ENCODE results near the gene STIP1. TPM values are rescaled to one million over a fixed set of nuclear protein-coding genes. Genes with fewer than 3 reads are reported as not detected.

Gene STIP1
- total RNA-seq, 4 donors from 2014 or later: 67.5 to 86.0 (median 78.3) TPM

GRCh38 chr11:64249038-64249437, 63.1 kb downstream of the STIP1 start:
- no peak for DNase-seq (ENCODE audit: low spot score in 2 of 2)
- TF ChIP-seq POLR2A (IDR thresholded peaks at IDR 0.05): no peak
- TF ChIP-seq CTCF (IDR thresholded peaks at IDR 0.05): no peak
- intact Hi-C loops (cut with DNase I; ENCODE audit: low total_unique reads): no loop called here
- H3K4me3 ChIP-seq (ENCODE audit: low read depth, poor library complexity, severe bottlenecking): no peak overlapping the region
- WGBS, 2 donors: 92 to 97% methylated on average over 4 of the region's 4 CpGs

GRCh38 chr11:64249563-64250414, 63.8 kb downstream of the STIP1 start:
- no peak for DNase-seq (ENCODE audit: low spot score in 2 of 2)
- intact Hi-C loops (cut with DNase I; ENCODE audit: low total_unique reads): no loop called here
- H3K4me3 ChIP-seq (ENCODE audit: low read depth, poor library complexity, severe bottlenecking): no peak overlapping the region
- 86 to 91% methylated on average over 8 of the region's 8 CpGs for WGBS, 2 donors
- no peak for TF ChIP-seq POLR2A (IDR thresholded peaks at IDR 0.05)
- TF ChIP-seq CTCF (IDR thresholded peaks at IDR 0.05): no peak

GRCh38 chr11:64250415-64251015, 64.5 kb downstream of the STIP1 start:
- WGBS, 2 donors: 19% methylated on average over 11 to 12 of the region's 13 CpGs
- TF ChIP-seq POLR2A (IDR thresholded peaks at IDR 0.05): no peak
- TF ChIP-seq CTCF (IDR thresholded peaks at IDR 0.05): no peak
- H3K4me3 ChIP-seq (ENCODE audit: low read depth, poor library complexity, severe bottlenecking): no peak overlapping the region
- DNase-seq (ENCODE audit: low spot score in 2 of 2): no peak
- intact Hi-C loops (cut with DNase I; ENCODE audit: low total_unique reads): no loop called here

GRCh38 chr11:64251016-64251752, 65.2 kb downstream of the STIP1 start, which contains the start of gene PLCB3:
Gene PLCB3, plus strand, starts transcription at chr11:64251530. Its CDS starts 120 bp downstream, at chr11:64251650.
- intact Hi-C loops (cut with DNase I; ENCODE audit: low total_unique reads): no loop called here
- WGBS, 2 donors: 0 to 1% methylated on average over 20 to 57 of the region's 75 CpGs
- peak within 1 kb of the TSS; percentile 55 for H3K4me3 ChIP-seq (ENCODE audit: low read depth, poor library complexity, severe bottlenecking)
- TF ChIP-seq CTCF (IDR thresholded peaks at IDR 0.05): peak in 1 of 3 donors; percentile 28
- no peak for TF ChIP-seq POLR2A (IDR thresholded peaks at IDR 0.05)
- DNase-seq (ENCODE audit: low spot score in 2 of 2): no peak

- TF ChIP-seq CTCF (IDR thresholded peaks at IDR 0.05) (no peak), POLR2A (IDR thresholded peaks at IDR 0.05) (no peak)
- no peak for DNase-seq (ENCODE audit: low spot score in 2 of 2)
- intact Hi-C loops (cut with DNase I; ENCODE audit: low total_unique reads): no loop called here
- peak overlapping the region; percentile 55 for H3K4me3 ChIP-seq (ENCODE audit: low read depth, poor library complexity, severe bottlenecking)
- WGBS, 2 donors: 0 to 1% methylated on average over 17 to 18 of the region's 18 CpGs
These were observed 65.7 kb downstream of the STIP1 start for GRCh38 chr11:64251753-64252002.

Data from lower leg skin (tissue), 4 donors.